Measurements from ENCODE around the gene TRRAP. TPM values are rescaled to one million over a fixed set of nuclear protein-coding genes. Genes with fewer than 3 reads are reported as not detected.

Gene TRRAP
- total RNA-seq, 4 donors from 2014 or later, result 27.2 to 35.8 (median 30.1) TPM

GRCh38 chr7:98922392-98923187, 44.3 kb downstream of the TRRAP start:
- no peak for DNase-seq (ENCODE audit: low spot score)
- ATAC-seq (ENCODE audit: low FRiP score), result peak; percentile 49
- TF ChIP-seq, protein P1, sequence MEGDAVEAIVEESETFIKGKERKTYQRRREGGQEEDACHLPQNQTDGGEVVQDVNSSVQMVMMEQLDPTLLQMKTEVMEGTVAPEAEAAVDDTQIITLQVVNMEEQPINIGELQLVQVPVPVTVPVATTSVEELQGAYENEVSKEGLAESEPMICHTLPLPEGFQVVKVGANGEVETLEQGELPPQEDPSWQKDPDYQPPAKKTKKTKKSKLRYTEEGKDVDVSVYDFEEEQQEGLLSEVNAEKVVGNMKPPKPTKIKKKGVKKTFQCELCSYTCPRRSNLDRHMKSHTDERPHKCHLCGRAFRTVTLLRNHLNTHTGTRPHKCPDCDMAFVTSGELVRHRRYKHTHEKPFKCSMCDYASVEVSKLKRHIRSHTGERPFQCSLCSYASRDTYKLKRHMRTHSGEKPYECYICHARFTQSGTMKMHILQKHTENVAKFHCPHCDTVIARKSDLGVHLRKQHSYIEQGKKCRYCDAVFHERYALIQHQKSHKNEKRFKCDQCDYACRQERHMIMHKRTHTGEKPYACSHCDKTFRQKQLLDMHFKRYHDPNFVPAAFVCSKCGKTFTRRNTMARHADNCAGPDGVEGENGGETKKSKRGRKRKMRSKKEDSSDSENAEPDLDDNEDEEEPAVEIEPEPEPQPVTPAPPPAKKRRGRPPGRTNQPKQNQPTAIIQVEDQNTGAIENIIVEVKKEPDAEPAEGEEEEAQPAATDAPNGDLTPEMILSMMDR (IDR thresholded peaks at IDR 0.05), result no peak

DNA sequence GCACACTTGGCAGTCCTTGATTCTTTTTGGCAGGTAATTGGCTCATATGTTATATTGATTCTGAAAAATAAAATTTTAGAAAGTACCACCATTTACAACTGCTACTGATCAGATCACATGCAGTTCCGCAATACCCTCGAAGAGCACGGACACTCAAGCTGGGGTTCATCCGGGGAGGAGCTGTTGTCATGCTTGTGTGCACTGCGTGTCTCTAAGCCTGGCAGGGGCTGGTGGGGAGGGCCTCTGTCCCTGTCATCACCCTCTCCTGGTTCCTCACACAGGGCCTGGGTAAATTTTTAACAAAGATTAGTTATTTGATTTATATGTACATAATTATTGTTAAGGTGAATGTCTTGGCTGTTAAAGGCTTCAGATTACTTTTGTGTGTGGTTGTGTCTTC, 45.2 kb downstream of the TRRAP start:
- ATAC-seq (ENCODE audit: low FRiP score) (no peak), DNase-seq (ENCODE audit: low spot score) (no peak)
- TF ChIP-seq, protein P1 (IDR thresholded peaks at IDR 0.05), result no peak

DNA sequence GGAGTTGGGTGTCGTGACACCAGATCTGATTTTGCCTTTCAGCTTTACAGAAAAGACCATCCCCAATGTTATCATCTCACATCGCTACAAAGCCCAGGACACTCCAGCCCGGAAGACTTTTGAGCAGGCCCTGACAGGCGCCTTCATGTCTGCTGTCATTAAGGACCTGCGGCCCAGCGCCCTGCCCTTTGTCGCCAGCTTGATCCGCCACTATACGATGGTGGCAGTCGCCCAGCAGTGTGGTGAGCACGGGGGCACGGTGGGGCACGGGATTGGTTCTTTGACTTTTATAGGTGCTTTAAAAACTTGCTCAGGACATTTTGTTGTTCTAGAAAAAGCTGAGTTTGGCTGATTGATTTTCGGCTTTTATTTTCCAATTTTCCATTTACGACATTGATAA, 48.8 kb downstream of the TRRAP start:
- ATAC-seq (ENCODE audit: low FRiP score), result no peak
- TF ChIP-seq, protein P1 (IDR thresholded peaks at IDR 0.05), result no peak
- no peak for DNase-seq (ENCODE audit: low spot score)

- TF ChIP-seq, protein P1 (IDR thresholded peaks at IDR 0.05), result no peak
- DNase-seq (ENCODE audit: low spot score), result no peak
Observed at GRCh38 chr7:98930464-98930863, 52.1 kb downstream of the TRRAP start.

DNA sequence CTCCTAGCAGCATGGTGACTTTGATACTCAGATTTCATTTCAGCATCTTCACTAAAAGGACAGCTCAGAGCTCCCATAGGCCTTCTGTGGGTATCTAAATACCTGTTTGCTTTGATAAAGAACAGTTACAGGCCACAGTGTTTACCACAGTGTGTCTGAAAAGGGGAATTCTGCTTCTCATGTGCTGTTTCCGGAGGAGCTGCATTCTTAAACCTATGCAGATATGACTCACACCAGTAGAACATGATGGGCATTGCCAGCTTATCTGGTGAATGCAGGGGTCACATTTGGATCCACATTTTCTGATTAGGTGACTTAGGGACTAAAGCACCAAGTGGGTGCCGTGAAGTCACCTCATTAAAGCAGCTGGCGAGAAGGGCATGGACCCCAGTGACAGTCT, 52.6 kb downstream of the TRRAP start:
- DNase-seq (ENCODE audit: low spot score) (no peak), ATAC-seq (ENCODE audit: low FRiP score) (no peak)
- TF ChIP-seq, protein P1 (IDR thresholded peaks at IDR 0.05), result no peak

More at GRCh38 chr7:98930464-98930863, 52.1 kb downstream of the TRRAP start:
- no peak for ATAC-seq (ENCODE audit: low FRiP score)

GRCh38 chr7:98933321-98933720, 55.0 kb downstream of the TRRAP start:
- TF ChIP-seq, protein P1 (IDR thresholded peaks at IDR 0.05), result no peak
- DNase-seq (ENCODE audit: low spot score) (no peak), ATAC-seq (ENCODE audit: low FRiP score) (no peak)

DNA sequence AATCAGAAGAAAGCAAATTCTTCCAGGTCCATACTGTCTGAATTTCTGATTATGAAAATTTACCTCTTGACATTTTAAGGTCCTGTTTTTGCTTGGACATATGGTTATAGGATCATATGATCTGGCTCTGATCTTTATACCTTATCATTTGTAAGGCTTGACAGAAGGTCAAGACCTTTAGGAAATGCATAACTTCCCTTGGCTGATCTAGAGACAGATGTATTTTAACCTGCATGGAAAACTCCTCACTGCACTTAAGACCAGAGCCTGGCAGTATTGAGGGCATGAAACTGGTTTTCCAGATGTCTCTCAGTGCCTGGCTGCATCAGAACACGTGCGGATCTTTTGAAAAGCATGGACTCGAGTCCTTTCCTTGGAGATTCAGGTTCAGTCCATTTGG, 55.9 kb downstream of the TRRAP start:
- DNase-seq (ENCODE audit: low spot score) (no peak), ATAC-seq (ENCODE audit: low FRiP score) (no peak)
- TF ChIP-seq, protein P1 (IDR thresholded peaks at IDR 0.05), result no peak

All from omental fat pad (tissue), 4 donors.